ENCODE results near the gene DTNBP1.

DNA sequence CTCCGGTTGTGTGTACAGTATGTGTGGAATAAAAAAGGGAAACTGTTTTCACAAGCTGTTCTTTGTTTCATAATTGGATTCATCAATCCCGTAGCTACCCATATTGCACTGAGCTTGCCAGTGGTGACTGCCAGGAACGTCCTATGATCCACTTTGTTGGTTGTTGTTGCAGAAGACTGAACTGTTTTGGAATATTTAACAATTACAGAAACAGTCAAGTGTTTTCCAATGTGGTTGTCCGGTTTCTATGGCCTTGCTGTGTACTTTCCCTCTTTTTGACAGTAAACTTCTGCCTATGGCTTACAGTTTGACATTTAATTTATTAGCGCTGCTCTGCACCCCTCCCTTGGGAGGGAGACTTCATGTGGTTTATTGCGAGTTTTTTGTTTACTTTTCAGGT lies 141.2 kb downstream of the DTNBP1 start:
- TF ChIP-seq, protein P1, sequence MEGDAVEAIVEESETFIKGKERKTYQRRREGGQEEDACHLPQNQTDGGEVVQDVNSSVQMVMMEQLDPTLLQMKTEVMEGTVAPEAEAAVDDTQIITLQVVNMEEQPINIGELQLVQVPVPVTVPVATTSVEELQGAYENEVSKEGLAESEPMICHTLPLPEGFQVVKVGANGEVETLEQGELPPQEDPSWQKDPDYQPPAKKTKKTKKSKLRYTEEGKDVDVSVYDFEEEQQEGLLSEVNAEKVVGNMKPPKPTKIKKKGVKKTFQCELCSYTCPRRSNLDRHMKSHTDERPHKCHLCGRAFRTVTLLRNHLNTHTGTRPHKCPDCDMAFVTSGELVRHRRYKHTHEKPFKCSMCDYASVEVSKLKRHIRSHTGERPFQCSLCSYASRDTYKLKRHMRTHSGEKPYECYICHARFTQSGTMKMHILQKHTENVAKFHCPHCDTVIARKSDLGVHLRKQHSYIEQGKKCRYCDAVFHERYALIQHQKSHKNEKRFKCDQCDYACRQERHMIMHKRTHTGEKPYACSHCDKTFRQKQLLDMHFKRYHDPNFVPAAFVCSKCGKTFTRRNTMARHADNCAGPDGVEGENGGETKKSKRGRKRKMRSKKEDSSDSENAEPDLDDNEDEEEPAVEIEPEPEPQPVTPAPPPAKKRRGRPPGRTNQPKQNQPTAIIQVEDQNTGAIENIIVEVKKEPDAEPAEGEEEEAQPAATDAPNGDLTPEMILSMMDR (IDR thresholded peaks at IDR 0.05) = no peak
- no peak for TF ChIP-seq POLR2A (IDR thresholded peaks at IDR 0.05)

Data from Peyer's patch (tissue), 4 donors.